Stomach (tissue), 4 donors: Measurements from ENCODE around the gene MAPK9.

Source experiments
- CTCF ChIP-seq, 7 experiments: fragments of 450-650 bp in 4 of 7; fragments of 200-600 bp in 3 of 7; sonication (generic) in 3 of 7; IDR thresholded peaks; one replicate each; pipeline ENCODE4 v1.5.1; 2016 to 2019; ENCODE audit warnings: antibody characterized with exemption in 7 of 7, control low read depth in 2 of 7, mild to moderate bottlenecking in 1 of 7
- EP300 ChIP-seq: sonication (generic); formaldehyde crosslinking; IDR thresholded peaks from one replicate; pipeline ENCODE4 v1.6.1; 2017; ENCODE audit warnings: antibody characterized with exemption
- POLR2A ChIP-seq, 4 donors: fragments of 450-650 bp; IDR thresholded peaks; one replicate each; pipeline ENCODE4 v1.6.1; 2016; ENCODE audit warnings: antibody characterized with exemption in 4 of 4, control low read depth in 2 of 4, mild to moderate bottlenecking in 1 of 4, moderate library complexity in 1 of 4
- POLR2AphosphoS5 ChIP-seq, 3 donors: sonication (generic); formaldehyde crosslinking; IDR thresholded peaks; one replicate each; pipeline ENCODE4 v1.6.1; 2016; ENCODE audit warnings: antibody characterized with exemption in 3 of 3

DNA sequence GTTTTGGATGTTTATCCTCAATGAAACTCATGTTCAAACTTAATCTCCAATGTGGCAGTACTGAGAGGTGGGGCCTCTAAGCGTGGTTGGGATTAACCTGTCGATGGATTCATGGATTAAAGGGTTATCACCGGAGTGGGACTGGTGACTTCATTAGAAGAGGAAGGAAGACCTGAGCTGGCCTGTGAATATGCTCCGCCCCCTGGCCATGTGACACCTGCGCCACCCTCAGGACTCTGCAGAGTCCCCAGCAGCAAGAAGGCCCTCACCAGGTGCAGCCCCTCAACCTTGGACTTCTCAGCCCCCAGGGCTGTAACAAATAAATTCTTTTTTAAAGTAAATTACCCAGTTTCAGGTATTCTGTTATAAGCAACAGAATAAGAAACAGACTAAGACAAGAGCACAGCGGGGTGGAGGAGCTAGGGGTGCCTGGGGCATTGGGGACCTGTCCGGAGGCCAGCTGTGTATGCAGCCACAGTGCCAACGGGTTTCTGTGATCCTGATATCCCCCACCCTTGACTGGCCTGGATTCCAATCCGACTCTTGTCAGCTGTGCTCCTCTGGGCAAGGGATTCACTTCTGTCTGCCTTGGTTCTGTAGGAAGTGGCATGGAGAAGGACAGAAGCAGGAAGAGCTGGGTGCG is 3.2 kb upstream of the MAPK9 start:
- TF ChIP-seq CTCF (IDR thresholded peaks at IDR 0.05): no peak
- no peak for TF ChIP-seq POLR2A (IDR thresholded peaks at IDR 0.05)
- TF ChIP-seq EP300: no peak
- TF ChIP-seq POLR2AphosphoS5 (IDR thresholded peaks at IDR 0.05): no peak
